Effector CD4-positive, alpha-beta T cell (primary cell): ENCODE data around the gene CES3.

Experiments used
- DNase-seq: peaks from one replicate; pipeline ENCODE4 v3.0.0-alpha.2; 2020

The CES3 gene

DNA sequence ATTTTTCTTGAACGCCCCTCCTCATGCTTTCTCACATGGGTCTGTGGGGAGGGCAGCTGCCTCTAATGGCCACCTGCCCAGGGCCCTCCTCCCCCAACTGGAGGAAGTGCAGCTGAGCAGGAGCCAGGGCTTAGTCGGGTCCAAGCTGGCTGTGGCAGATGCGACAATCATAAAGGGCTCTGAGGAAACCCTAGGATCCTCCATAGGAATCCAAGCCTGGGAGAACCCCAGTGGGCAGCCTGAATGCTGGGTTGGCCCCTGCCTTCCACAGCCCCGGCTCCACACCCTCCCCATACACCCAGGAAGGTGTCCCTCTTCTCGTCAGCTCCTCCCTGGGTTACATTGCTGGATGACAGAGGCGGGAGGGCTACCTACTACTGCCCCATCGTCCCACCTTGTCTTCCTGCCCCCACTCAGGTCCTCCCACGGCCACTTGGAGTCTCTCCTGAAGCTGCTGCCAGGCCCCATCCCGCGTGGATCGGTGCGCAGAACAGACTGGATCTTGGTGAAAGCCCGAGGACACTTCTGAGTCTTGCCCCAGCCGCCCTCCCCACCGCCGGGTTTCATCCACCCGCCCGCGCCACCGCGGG is 52.3 kb downstream of the CES3 start:
- DNase-seq, result no peak

DNA sequence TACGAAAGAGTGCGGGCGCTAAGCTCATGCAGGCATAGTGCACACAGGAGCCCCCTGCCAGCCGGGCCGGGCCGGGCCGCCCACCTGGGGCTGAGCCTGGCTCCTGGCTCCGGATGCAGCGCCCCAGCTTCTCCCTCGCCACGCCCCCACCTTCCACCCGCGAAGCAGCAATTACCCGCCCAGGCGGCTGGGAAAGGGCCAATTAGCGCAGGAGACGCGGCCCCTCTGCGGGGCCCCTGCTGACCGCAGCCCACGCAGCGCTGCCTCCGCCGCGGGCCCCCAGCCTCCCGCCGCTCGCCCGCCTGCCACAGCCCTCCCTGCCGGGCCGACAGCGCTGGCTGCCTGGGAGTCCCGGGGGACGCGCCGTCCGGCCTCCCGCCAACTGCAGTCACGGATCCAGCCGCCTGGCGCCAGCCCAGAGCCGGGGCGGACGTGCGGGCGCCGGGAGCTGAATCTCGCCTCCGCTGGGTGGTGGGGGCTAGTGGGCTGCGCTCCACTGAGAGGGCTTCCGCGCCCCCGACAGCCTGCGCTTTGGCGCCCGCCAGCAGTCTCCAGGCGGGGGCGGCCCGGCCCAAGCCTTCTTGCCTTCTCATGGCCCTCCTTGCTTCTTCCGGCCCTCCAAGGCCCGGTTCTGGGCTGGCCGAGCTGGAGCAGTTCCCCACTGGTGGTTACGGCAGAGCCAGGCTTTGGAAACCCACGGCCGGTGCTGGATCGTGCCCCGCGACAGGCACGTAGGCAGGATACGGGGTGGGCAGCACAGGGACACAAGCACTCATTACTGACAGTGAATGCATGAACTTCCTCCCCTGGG is 53.0 kb downstream of the CES3 start:
- DNase-seq, result peak; percentile 58

DNA sequence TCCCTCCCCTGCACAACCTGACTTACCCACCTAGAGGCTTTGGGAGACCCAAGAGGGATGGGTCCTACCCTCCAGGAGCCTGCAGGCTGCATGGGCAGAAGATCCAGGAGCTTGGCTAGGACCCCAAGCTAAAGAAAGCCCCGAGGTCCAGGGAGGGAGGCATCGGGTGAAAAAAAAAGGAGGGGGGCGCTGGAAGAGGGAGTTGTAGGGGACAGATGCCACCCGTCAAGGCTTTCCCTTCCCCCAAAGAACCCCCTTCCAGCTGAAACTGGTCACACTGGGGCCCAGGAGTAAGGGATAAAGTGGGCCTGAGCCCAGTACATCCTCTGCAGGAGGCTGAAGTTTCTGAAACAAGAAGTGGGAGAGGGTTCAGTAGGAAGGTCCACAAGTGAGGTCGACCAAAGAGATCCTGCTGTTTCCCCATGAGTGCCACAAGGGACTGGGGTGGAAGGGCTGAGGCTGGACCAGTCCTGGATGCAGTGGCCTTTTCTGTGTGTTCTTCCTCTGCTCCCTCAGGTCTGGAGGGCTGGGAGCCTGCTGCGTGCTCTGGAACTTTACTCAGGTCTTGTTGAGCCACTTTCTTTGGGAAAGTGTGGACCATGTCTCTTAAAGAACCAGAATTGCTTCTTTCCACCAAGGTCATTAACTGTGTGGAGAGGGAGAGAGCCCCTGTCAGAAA is 53.7 kb downstream of the CES3 start:
- no peak for DNase-seq

DNA sequence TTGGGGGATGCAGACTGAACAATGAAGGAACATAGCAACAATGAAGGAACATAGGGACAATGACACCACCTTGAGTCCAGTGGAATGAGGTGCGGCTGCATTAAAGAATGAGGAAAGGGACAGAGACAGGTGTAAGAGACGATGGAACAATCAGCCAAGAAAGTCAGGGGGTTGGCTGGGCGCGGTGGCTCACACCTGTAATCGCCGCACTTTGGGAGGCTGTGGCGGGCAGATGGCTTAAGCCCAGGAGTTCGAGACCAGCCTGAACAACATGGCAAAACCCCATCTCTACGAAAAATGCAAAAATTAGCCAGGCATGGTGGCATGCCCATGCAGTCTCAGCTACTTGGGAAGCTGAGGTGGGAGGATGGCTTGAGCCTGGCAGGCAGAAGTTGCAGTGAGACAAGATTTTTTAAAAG is 54.3 kb downstream of the CES3 start:
- no peak for DNase-seq

DNA sequence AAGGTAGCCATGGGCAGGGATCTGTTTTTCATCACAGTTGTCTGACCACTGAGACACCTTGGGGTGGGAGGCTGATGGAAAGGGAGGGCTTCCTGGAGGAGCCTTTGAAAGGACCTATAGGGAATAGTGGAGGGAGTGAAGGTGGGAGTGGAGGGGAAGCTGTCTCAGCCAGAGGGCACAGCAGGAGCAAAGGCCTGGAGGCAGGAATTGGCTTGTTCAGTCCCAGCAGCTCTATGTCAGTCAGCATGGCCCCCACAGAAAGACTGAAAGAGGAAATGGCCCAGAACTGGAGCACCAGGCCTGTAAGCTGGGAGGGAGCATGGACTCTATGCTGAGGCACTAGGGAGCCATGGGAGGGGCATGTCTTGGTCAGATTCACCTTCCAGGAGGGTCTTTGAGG is 55.1 kb downstream of the CES3 start:
- no peak for DNase-seq

DNA sequence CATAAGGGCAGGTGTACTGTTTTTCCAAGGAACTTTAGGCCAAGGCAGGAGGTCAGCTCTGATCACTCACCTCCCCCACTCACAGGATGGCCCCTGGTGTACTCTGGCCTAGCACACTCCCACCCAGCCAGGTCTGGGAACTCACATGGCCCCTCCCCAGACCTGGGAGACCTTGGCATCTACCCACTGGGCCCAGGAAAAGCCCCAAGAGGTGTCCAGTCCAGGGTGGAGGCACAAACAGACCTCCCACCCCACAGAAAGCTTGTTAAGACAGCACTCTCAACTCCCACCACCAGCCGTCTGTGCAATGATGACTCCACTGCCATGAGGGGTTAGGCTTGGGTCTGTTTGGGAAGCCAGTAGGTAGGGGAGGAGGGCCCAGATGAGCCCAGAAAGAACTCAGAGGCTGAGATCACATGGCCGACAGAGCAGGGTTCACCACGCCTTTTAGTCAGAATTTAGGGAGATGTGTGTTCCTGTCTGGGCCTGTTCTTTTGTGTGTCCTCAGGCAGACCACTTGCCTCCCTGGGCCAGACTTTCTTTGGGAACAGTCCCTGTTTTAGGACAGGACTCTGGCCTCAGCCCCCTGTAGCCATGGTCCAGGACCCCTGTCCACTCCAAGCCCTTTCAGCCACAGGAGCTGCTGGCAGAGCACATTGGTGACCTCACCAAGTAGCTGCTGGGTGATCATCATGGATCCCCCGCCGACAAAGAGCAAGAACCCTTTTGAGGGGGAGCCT is 55.8 kb downstream of the CES3 start:
- no peak for DNase-seq

DNA sequence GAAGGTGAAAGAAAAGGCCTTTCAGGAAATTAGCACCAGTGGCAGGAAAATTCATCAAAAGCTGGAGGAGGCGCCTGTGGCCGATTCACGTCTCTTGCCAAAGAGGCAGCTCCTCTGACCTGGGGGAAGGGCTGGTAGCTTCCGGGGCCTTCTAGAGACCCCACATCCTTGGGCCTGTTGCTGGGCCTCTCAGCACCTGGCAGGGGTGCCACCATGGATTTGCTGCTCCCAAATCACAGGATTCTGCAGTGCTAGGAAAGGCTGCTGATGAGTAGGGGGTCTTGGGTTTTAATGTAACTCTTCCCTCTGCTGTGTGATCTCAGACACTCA is 56.3 kb downstream of the CES3 start:
- no peak for DNase-seq

DNA sequence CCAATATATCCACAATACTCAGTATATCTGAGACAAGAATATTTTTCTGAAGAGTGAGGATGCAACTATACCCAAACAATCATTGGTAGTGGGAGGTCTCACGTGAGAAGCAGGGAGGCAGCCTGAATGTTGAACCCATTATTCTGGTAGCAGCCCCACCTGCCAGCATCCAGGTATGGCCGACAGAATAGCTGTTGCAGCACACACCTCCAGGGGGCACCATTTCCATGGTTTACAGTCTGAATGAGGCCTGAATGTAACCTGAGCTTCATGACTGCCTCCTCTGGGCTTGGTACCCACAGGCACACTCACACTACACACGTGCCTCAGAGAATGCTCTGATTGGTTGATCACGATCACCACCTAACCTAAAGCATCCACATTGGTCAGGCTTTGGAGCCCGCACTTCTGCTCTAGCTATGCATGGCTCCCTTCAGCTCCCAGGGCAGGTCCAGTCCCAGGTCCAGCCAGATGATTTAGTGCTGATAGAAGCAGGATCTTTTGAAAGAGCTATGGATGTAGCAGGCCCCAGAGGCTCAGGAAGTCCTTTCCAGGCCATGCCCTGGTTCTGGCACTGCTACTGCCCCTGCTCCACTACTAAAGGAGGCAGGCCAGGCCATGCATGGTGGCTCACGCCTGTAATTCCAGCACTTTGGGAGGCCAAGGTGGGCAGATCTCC is 56.9 kb downstream of the CES3 start:
- peak; percentile 78 for DNase-seq

DNA sequence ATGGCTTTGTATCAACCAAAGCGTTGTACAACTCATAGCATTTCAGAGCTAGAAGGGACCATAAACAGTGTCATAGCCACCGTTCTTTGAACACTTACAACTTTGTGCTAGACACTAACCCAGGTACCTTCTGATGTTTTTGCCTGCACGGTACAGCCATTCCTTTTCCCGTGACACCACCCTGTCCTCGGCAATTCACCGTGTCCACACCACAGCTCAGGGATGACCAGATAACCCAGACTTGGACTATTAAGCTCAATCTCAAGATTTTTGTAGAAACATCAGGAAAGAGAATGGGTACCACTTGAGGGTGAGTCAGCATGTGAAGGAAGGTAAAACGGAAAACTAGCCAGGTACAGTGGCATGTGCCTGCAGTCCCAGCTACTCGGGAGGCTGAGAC is 58.1 kb downstream of the CES3 start:
- no peak for DNase-seq

DNA sequence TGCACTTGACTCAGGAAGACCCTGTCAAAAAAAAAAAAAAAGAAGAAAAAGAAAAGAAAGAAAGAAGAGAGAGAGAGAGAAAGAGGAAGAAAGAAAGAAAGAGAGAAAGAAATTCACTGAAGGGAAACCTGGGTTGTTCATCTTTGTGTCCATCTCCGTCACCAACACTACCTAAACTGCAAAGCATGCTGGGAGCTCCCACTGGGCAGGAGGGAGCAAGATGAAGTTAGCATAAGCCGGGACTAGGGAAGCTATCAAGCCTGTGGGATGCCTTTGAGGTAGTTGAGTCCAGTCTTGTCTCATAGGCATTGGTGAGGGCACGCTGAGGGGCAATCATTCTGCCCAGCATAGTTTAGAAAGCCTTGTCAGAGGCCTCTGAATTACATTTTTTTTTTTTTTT is 60.3 kb downstream of the CES3 start:
- DNase-seq, result no peak

DNA sequence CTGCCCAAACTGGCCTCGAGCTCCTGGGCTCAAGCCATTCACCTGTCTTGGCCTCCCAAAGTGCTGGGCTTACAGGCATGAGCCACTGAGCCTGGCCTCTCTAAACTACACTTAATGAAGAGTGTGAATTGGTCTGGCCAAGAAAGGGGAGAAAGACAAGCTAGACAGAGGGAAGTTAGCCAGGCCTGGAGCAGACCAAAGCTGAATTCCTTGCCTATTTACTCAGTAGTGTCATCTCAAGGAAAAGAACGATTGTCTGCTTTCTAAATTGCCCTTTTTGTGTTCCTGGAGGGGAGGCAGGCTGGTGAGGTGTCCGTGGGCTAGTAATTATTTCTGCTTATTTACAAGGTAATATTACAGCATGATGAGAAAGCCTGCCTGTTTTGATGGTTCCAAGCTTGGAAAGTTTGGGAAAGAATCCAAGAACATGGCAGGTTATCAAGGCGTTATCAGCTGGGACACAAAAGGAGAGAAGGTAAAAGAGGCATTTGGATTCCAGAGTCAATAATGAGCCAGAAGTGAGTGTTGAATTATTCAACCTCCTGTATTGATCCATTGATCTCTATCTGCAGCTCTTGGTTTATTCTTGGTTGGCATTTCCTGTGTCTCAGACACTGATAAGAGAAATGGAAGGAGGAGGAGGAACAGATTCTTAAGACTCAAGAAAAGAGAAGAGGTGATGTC is 61.6 kb downstream of the CES3 start:
- no peak for DNase-seq

DNA sequence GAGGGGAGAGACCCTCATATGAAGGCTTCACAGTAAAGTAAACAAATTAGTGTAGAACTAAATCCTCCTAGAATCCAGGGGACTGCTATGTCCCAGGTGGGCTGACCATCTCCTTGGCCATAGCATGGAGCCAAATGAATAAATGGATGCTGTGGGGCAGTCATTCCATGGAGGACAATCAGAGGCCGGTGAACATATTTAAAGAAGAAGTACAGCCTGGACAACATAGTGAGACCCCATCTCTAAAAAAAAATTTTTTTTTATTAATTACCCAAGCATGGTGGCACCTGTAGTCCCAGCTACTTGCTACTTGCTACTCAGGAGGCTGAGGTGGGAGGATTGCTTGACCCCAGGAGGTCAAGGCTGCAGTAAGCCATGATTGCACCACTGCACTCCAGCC is 62.6 kb downstream of the CES3 start:
- no peak for DNase-seq
